Measurements from ENCODE around the gene KCNN3. TPM values are rescaled to one million over a fixed set of nuclear protein-coding genes. Genes with fewer than 3 reads are reported as not detected.
A peak's percentile ranks its signal among the peaks of the same experiment; 100 is the strongest.

KCNN3 gene
- polyA plus RNA-seq, 12 donors = 5.8 to 12.8 (median 9.5) TPM; not detected in 1

GRCh38 chr1:154750681-154751665 lies 119.1 kb downstream of the KCNN3 start:
- no peak for DNase-seq

- no peak for DNase-seq
These were observed 120.9 kb downstream of the KCNN3 start for GRCh38 chr1:154749078-154749760.

- no peak for DNase-seq
These were observed 121.7 kb downstream of the KCNN3 start for GRCh38 chr1:154748405-154748775.

DNA sequence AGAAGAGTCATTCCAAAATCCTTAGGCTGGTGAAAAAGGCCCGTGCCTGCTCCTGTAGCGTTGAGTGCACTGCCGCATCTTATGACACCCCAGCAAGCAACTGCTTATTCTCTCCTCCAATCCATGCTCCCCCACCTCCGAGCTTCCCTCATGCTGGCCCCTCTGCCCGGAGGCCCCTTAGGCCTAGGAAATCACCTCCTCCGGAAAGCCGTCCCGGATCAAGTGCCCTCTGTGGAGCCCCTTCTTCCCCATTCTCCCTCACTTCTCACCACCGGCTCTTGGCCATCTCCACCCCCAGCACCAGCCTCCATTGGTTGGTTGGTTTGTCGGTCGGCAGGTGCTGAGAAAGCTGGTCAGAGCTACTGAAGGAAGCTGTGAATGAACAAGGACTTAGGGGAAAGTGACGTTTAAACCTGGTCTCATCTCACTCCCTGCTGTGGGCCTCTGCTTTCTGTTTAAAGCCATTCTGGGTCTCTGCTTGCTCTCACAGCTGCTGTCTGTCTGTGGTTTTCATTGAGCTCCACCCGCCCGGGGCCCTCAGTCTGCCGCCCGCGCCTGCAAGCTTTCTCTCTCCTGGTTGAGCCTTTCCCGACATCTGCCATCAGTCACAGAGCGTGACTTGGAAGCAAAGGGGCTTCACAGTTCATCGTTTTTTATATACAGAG lies 122.2 kb downstream of the KCNN3 start:
- peak; percentile 46 for DNase-seq

- DNase-seq = no peak
These were observed 122.7 kb downstream of the KCNN3 start for GRCh38 chr1:154747380-154747739.

- DNase-seq = no peak
These were observed 123.3 kb downstream of the KCNN3 start for GRCh38 chr1:154746622-154747299.

- no peak for DNase-seq
These were observed 124.2 kb downstream of the KCNN3 start for GRCh38 chr1:154745750-154746425.

GRCh38 chr1:154745286-154745731 lies 124.8 kb downstream of the KCNN3 start:
- no peak for DNase-seq

GRCh38 chr1:154744352-154745035 lies 125.6 kb downstream of the KCNN3 start:
- DNase-seq = no peak

DNA sequence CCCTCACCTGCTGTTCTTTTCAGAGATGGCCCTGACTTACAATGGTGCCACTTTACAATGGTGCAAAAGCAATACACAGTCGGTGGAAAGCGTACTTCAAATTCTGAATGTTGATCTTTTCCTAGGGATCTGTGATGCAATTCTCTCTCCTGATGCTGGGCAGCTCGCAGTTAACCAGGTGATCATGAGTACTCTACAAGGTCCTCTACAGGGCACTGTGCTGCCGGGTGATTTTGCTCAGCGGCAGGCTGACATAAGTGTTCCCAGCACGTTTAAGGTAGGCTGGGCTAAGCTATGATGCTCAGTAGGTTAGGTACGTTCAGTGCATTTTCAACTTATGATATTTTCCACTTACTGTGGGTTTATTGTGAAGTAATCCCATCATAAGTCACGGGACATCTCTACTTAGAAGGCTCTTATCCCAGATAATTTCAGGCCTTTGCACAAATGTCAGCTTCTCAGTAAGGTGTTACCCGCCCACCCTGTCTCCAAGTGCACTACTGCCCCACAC lies 126.5 kb downstream of the KCNN3 start:
- DNase-seq = no peak

DNA sequence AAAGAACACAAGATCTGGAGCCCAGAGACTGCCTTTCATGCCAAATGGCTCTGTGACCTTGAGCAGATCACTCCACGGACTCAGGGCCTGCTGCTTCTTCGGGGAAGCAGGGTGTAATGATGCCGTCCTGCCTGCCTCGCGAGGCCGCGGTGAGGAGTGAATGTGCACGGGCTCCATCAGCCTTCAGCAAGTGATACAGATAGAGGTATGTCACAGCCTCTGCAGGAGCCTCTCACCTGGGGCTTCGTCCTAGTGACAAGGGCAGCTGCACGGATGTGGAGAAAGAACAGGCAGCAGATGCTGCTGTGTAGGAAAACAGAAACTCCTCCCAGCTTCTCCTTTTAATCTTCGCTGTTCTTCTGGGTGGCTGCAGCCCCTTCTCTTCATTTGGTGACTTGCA lies 127.5 kb downstream of the KCNN3 start:
- DNase-seq = no peak

- no peak for DNase-seq
These were observed 128.2 kb downstream of the KCNN3 start for GRCh38 chr1:154741741-154742495.

- DNase-seq = no peak
These were observed 128.8 kb downstream of the KCNN3 start for GRCh38 chr1:154741327-154741726.

- no peak for DNase-seq
These were observed 130.4 kb downstream of the KCNN3 start for GRCh38 chr1:154739654-154740053.

DNA sequence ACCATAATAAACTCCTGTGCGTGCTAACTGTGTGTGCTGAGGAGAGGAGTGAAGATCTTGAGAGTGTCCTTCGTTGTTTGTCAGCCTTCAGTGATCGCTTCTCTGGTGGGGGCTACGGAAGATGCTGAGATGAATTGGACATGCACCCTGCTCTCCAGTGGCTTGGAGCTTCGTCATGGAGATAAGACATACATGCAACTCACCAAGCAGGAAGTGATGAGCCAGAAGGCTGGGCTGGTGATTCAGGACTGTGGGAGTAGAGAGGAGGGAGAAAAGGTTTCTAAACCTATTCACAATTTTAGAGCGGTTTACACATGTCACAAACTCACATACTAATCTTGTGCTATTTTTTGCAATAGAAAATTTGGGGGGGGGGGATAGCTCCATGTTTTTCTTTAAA lies 133.2 kb downstream of the KCNN3 start:
- DNase-seq = no peak

GRCh38 chr1:154735804-154736168 lies 134.3 kb downstream of the KCNN3 start:
- no peak for DNase-seq

DNA sequence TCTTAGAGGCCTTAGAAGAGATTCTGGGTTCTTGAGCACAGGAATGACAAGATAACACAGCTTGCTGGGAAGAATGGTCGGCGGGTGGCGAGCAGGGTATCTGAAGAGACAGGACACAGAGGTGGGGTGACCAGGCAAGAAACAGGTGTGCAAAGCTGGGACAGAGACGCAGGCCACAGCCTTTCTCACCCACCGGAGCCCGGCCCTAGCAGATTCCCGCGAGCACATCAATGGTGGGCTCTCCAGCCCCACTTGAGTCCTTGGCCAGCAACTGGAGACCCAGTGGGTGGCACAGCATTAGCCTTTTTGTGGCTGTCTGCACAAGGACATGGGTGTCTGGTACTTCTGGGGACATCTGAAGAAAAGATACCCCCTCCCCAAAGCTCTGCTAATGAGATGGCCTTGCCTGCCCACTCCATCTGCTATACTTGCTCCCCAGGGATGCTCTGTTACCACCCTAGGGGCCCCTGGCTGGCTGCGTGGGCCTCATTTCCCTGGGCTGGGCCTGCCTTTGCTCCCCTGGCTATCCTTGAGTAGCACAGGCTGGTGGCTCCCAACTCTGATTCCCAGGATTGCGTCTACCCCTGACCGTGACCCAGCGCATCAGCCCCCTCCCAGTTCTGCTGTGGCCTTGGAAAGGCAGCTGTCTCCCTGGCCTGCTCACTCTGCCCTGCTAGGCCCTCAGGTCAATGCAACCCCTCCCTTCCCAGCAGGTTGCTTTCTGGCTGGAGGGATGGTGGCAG lies 134.8 kb downstream of the KCNN3 start:
- DNase-seq = no peak

DNA sequence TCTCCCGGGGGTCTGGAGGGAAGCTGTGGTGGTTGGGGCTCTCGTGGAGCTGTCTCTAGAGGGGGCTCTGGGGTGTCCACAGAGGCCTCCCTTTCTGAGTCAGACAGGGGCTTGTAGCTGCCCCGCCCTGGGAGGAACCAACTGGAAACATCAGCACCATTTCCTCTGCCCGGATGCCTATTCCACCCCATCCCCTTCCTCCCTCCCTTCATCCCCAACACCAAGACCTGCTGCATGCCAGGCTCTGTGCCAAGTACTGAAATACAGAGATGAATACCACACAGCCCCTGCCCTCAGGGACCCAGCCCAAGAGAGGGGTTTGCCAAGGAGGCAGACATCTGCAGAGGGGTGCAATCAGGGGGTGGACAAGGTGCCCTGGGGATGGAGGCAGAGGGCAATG lies 136.5 kb downstream of the KCNN3 start:
- DNase-seq = no peak

DNA sequence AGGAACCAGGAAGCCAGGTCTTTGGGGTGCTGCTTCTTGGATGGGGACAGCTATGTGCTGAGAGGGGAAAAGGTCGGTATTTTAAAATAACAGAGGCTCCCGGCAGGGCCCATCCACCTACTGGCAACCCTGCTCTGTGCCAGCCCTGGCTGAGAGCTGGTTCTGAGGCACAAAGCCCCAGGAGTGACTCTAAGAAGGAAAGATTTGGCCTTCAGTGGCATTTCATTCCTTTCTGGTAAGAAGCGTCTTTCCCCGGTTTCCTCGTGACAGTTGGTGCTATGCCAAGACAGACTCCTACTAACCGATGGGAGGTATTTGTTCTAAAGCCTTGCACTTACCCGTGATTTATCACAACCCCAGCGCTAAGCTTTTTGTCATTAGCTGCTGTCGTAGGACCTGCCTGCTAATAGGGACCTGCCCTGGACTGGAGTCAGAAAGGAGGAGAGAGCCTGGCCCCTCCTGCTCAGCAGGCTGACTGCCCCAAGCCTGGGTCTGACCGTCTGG lies 139.0 kb downstream of the KCNN3 start:
- DNase-seq = no peak

All from muscle of arm (tissue), 12 donors.